ENCODE data around the gene TRPM2. TPM values are rescaled to one million over a fixed set of nuclear protein-coding genes. Genes with fewer than 3 reads are reported as not detected.

The TRPM2 gene
- total and polyA plus RNA-seq, 2 of the 4 experiments (the other 2 are of a cell fraction) = not detected

- H3K79me1 ChIP-seq (ENCODE audit: low read depth in 1 of 2, low read length in 2 of 2) = no peaks in the 10 kb centered on the region
- TF ChIP-seq RCOR1 (IDR thresholded peaks at IDR 0.05; ENCODE audit: insufficient replicate concordance, low read length) = no peak
- TF ChIP-seq ELK1 (IDR thresholded peaks at IDR 0.05; ENCODE audit: borderline replicate concordance, low read depth, low read length) = no peak
- TF ChIP-seq BHLHE40 (IDR thresholded peaks at IDR 0.05; ENCODE audit: low read depth, low read length) = no peak
- no peak for TF ChIP-seq MXI1 (IDR thresholded peaks at IDR 0.05; ENCODE audit: borderline replicate concordance, low read depth, low read length)
- TF ChIP-seq MAZ (IDR thresholded peaks at IDR 0.05; ENCODE audit: borderline replicate concordance, low read depth, low read length) = no peak
- no peak for TF ChIP-seq CHD1 (IDR thresholded peaks at IDR 0.05; ENCODE audit: low read depth, low read length)
- no peak for TF ChIP-seq NFE2L2 (IDR thresholded peaks at IDR 0.05; ENCODE audit: low read depth, low read length)
- TF ChIP-seq FOS (IDR thresholded peaks at IDR 0.05; ENCODE audit: low read depth, low read length) = no peak
- dilution Hi-C loops (cut with HindIII; ENCODE audit: low sequenced_read_pairs, unreplicated experiment) = no loop called here
- no peak overlapping the region for H2BK120ac ChIP-seq (ENCODE audit: low read depth, low read length)
- no peak overlapping the region for H3K4me3 ChIP-seq (ENCODE audit: insufficient read depth, low read depth, low read length)
- H3K9ac ChIP-seq (ENCODE audit: low read depth, low read length) = no peak overlapping the region
- no peak overlapping the region for H3K56ac ChIP-seq (ENCODE audit: extremely low read depth, insufficient read depth, low read length)
- CTCF ChIA-PET = no interaction called here
- no peak overlapping the region for H4K8ac ChIP-seq (ENCODE audit: low read depth in 2 of 2, low read length in 2 of 2)
- no peak overlapping the region for H2BK15ac ChIP-seq (ENCODE audit: low read depth, low read length)
- H4K5ac ChIP-seq (ENCODE audit: low read depth, low read length) = no peak overlapping the region
- H3K27ac ChIP-seq (ENCODE audit: insufficient read depth, low read length) = no peak overlapping the region
- peak overlapping the region; percentile 72 for H2AK9ac ChIP-seq (replicated peaks; ENCODE audit: low read depth, low read length, poor library complexity)
- no peak overlapping the region for H2AFZ ChIP-seq (replicated peaks; ENCODE audit: low read length, poor library complexity)
- no peak overlapping the region for H3K18ac ChIP-seq (ENCODE audit: low read depth, low read length)
- H3K9me1 ChIP-seq (ENCODE audit: insufficient read depth, low read length) = no peaks in the 10 kb centered on the region
- no peak overlapping the region for H2BK5ac ChIP-seq (ENCODE audit: low read depth, low read length, poor library complexity, severe bottlenecking)
- H3K4me1 ChIP-seq (ENCODE audit: control insufficient read depth, insufficient read depth, low read length) = no peaks in the 10 kb centered on the region
- intact Hi-C loops (cut with micrococcal nuclease) = loop anchor here (10.0 kb wide), 1 partner anchor 155 kb away; no protein-coding TSS in a partner anchor
- H3K4ac ChIP-seq (ENCODE audit: low read depth, low read length) = no peak overlapping the region
- POLR2A ChIA-PET (ENCODE audit: unreplicated experiment) = no interaction called here
- peak; percentile 3 for ATAC-seq (ENCODE audit: low read depth)
- in situ Hi-C loops (cut with MboI; ENCODE audit: low sequenced_read_pairs) = no loop called here
- no peaks in the 10 kb centered on the region for H3K9me3 ChIP-seq (ENCODE audit: control insufficient read depth, insufficient read depth, low read length)
- WGBS, 2 experiments (ENCODE audit: extremely low coverage in 2 of 2, insufficient read length in 1 of 2) = 90% methylated on average over 17 of the region's 44 CpGs; no CpG with 5 or more reads in 1 of the 2 experiments
- H2AK5ac ChIP-seq (ENCODE audit: low read depth, low read length) = no peak overlapping the region
- H3K27me3 ChIP-seq (ENCODE audit: control insufficient read depth, insufficient read depth, low read length) = no peaks in the 10 kb centered on the region
- no peak for DNase-seq
- H3K23ac ChIP-seq (ENCODE audit: low read depth, low read length) = no peak overlapping the region
- no peak overlapping the region for H3K14ac ChIP-seq (replicated peaks; ENCODE audit: low read depth, low read length)
- BruUV-seq (replicated peaks) = no TSS peak
- H3K36me3 ChIP-seq (ENCODE audit: control insufficient read depth, insufficient read depth, low read length) = peaks cover 18% of the 10 kb centered on the region
- no peak overlapping the region for H2BK20ac ChIP-seq (ENCODE audit: low read depth, low read length)
- H3K4me2 ChIP-seq (ENCODE audit: low read depth, low read length) = no peak overlapping the region
- H4K20me1 ChIP-seq (ENCODE audit: insufficient read depth, low read length) = peaks cover 11% of the 10 kb centered on the region
- H4K91ac ChIP-seq (ENCODE audit: insufficient read depth, low read depth, low read length) = no peak overlapping the region
Observed at GRCh38 chr21:44329971-44330681, 23.3 kb upstream of the TRPM2 start.

All from IMR-90 (cell line).